BJ (cell line): ENCODE results near the gene FTO. TPM values are rescaled to one million over a fixed set of nuclear protein-coding genes. Genes with fewer than 3 reads are reported as not detected.

Experiments
- CTCF ChIA-PET: fragments of 350-600 bp; formaldehyde crosslinking; extraction: SDS; loops from one replicate; lab custom pipeline; 2021; ENCODE audit warnings: antibody characterized with exemption, inconsistent platforms; lab: Yijun Ruan, JAX
- POLR2A ChIA-PET: fragments of 300-600 bp; sonication (Branson Sonifier 250); formaldehyde crosslinking; extraction: SDS; loops from one replicate; lab custom pipeline; 2021; ENCODE audit warnings: antibody characterized with exemption; lab: Charles Lee
- DNase-seq: peaks from one replicate; pipeline ENCODE4 v3.0.0-alpha.2; 2011; ENCODE audit warnings: low read depth
- H3K27me3 ChIP-seq: 2 replicates; pipeline ENCODE4 v1.6.0; 2011; ENCODE audit warnings: low read length; ENCODE audit not compliant: control insufficient read depth, insufficient read depth
- H3K36me3 ChIP-seq: 2 replicates; pipeline ENCODE4 v1.5.1; 2011; ENCODE audit warnings: low read length; ENCODE audit not compliant: control insufficient read depth, insufficient read depth
- H3K4me3 ChIP-seq: 2 replicates; pipeline ENCODE4 v1.5.1; 2011; ENCODE audit warnings: low read depth, mild to moderate bottlenecking, control low read depth, low read length
- CTCF ChIP-seq: IDR thresholded peaks from 2 replicates; pipeline ENCODE4 v1.5.1; 2011; ENCODE audit warnings: low read depth, mild to moderate bottlenecking, control low read depth, inconsistent platforms, low read length, moderate library complexity; ENCODE audit not compliant: insufficient read depth
- polyA plus RNA-seq: library from polyadenylated mRNA; depleted of rRNA; stranded (reverse); fragments of >200 nt; gene quantifications from 2 replicates; pipeline ENCODE4 v1.2.3, GENCODE V29; 2011

Gene FTO
- polyA plus RNA-seq, 1 experiment: 86.3 TPM

- H3K36me3 ChIP-seq: no peaks in the 10 kb centered on the region
- POLR2A ChIA-PET: no interaction called here
- no peaks in the 10 kb centered on the region for H3K27me3 ChIP-seq
- DNase-seq: no peak
- no peak overlapping the region for H3K4me3 ChIP-seq
- CTCF ChIA-PET: no interaction called here
- TF ChIP-seq CTCF: no peak
Observed at GRCh38 chr16:53707671-53708070, 3.7 kb downstream of the FTO start.

- no peak overlapping the region for H3K4me3 ChIP-seq
- ChIA-PET POLR2A (no interaction called here), CTCF (no interaction called here)
- TF ChIP-seq CTCF: no peak
- H3K36me3 ChIP-seq: no peaks in the 10 kb centered on the region
- no peak for DNase-seq
- H3K27me3 ChIP-seq: no peaks in the 10 kb centered on the region
Observed at GRCh38 chr16:53708490-53708889, 4.5 kb downstream of the FTO start.

GRCh38 chr16:53711390-53711789 lies 7.4 kb downstream of the FTO start:
- no peak overlapping the region for H3K4me3 ChIP-seq
- DNase-seq: no peak
- CTCF ChIA-PET: interaction anchor here (0.6 kb wide), 1 partner anchor 50 kb away, joined by 5 read pairs; no protein-coding TSS in a partner anchor
- H3K27me3 ChIP-seq: no peaks in the 10 kb centered on the region
- POLR2A ChIA-PET: no interaction called here
- H3K36me3 ChIP-seq: no peaks in the 10 kb centered on the region
- no peak for TF ChIP-seq CTCF

GRCh38 chr16:53712065-53712464 lies 8.1 kb downstream of the FTO start:
- ChIA-PET POLR2A (no interaction called here), CTCF (interaction anchor here (0.6 kb wide), 2 partner anchors 46 to 51 kb away, joined by 3 to 5 read pairs; no protein-coding TSS in a partner anchor)
- H3K27me3 ChIP-seq: no peaks in the 10 kb centered on the region
- no peak overlapping the region for H3K4me3 ChIP-seq
- DNase-seq: no peak
- no peak for TF ChIP-seq CTCF
- no peaks in the 10 kb centered on the region for H3K36me3 ChIP-seq

- POLR2A ChIA-PET: no interaction called here
- no peak overlapping the region for H3K4me3 ChIP-seq
Observed at GRCh38 chr16:53713403-53714204, 9.6 kb downstream of the FTO start.

More at GRCh38 chr16:53713403-53714204, 9.6 kb downstream of the FTO start:
- no peak for DNase-seq
- Histone ChIP-seq H3K36me3 (no peaks in the 10 kb centered on the region), H3K27me3 (no peaks in the 10 kb centered on the region)
- no peak for TF ChIP-seq CTCF
- CTCF ChIA-PET: interaction anchor here (1.2 kb wide), 1 partner anchor 10 kb away, joined by 6 read pairs; the partner anchor contains the start of genes FTO and RPGRIP1L
